Stimulated activated naive B cell treated with anti-CD40 and anti-IgM and Interleukin-4, amounts not matched to agents 10 μg/mL and 1 μg/mL and 100 μg/mL, for 72 hours (primary cell): ENCODE data around the gene KIF26A.
"Not testable (repeated sequence)": the region's sequence is repeated elsewhere in the genome, so short reads cannot be mapped to it uniquely, and the experiment has no call there.

Experiments used
- ATAC-seq, 2 donors: fragments of 150-1000 bp; cut with Tn5 transposase; replicated peaks; 2 replicates each; pipeline ENCODE4 v1.10.0; 2021; ENCODE audit warnings: moderate library complexity in 1 of 2
- DNase-seq: peaks from one replicate; pipeline ENCODE4 v3.0.0; 2021
- H3K27ac Mint-ChIP-seq: one replicate; pipeline ENCODE4 v1.8.0; 2022; ENCODE audit warnings: mild to moderate bottlenecking, mixed read lengths
- H3K27me3 Mint-ChIP-seq, 2 donors: one replicate each; pipeline ENCODE4 v1.8.0; 2022; ENCODE audit warnings: mixed read lengths in 2 of 2
- H3K36me3 Mint-ChIP-seq, 2 donors: one replicate each; pipeline ENCODE4 v1.8.0; 2022; ENCODE audit warnings: mixed read lengths in 2 of 2, mild to moderate bottlenecking in 1 of 2
- H3K4me1 Mint-ChIP-seq, 2 donors: one replicate each; pipeline ENCODE4 v1.8.0; 2022; ENCODE audit warnings: mixed read lengths in 2 of 2, mild to moderate bottlenecking in 1 of 2
- H3K4me3 Mint-ChIP-seq, 2 donors: one replicate each; pipeline ENCODE4 v1.8.0; 2022; ENCODE audit warnings: mild to moderate bottlenecking in 2 of 2, mixed read lengths in 2 of 2, moderate library complexity in 1 of 2
- H3K9me3 Mint-ChIP-seq, 2 donors: one replicate each; pipeline ENCODE4 v1.8.0; 2022; ENCODE audit warnings: mixed read lengths in 2 of 2, mild to moderate bottlenecking in 1 of 2

Gene KIF26A

DNA sequence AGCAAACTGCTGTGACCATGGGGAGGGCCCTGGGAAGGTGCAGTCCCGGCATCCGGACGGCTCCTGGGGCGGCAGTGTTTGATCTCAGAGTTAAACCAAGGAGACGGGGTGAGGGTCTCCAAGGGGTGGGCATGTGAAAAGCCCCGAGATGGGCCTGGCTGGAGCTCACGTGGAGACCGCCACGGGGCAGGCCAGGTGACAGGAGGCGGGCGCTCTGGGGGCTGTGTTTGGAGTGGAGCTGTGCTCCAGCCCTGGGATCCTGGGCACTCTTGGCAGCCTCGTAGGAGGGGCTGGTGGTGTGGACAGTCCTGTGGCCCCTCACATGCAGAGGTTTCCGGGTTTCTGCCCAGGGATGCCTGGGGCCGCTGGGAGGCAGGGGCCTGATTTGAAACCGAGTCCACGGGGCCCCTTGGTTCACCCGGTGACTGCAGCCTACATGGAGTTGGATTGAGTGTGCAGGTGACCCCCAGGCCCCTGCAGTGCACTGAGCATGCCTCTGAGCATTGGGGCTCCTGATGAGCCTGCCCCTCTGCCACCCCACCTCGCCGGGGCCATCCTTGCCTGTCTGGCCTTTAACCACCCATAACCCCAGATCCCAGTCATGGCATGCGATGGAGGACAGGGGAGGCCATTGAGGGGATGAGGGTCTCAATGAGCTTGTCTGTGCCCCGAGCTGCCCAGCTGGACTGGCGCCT lies 8.4 kb downstream of the KIF26A start:
- no peak overlapping the region for H3K4me3 Mint-ChIP-seq
- H3K9me3 Mint-ChIP-seq: no peaks in the 10 kb centered on the region

DNA sequence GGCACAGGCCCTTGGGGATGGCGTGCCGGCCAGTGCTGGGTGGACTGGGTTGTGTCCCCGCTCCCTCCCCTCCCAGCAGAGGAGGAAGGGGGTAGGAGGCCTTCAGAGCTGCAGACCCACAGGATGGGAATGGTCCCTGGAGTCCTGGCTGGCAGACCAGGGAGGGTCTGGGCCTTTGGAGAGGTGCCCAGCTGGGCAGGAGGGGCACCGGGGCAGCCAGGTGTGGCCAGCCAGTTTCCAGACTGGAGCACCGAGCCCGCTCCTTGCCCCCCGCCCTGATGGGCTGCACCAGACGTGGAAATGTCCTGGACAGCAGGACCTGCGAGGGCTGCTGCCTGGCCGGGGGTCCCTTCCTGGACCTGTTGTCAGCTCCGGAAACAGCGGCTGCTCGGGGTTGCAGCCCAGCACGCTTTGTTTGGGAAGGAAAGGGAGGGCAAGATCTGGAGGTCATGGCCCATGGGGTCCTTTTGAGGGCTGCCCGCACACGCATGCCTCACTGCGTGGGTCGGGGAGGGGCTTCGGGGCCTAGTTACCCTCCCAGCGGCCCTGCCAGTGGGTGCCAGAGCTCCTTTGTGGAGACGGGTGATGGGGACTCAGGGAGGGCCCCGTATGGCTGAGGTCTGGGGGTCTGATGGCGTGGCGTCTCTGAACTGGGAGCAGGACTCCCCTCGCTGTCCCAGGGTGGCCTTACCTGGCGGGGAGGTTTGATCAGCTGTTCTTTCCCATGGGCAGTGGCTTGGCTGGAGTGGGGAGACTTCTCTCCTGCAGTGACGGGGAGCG lies 9.1 kb downstream of the KIF26A start:
- peaks cover 14 to 20% of the 10 kb centered on the region in 2 donors for H3K27me3 Mint-ChIP-seq
- DNase-seq: no peak
- no peaks in the 10 kb centered on the region for H3K4me1 Mint-ChIP-seq
- no peaks in the 10 kb centered on the region for H3K9me3 Mint-ChIP-seq
- H3K4me3 Mint-ChIP-seq: no peak overlapping the region
- ATAC-seq: no peak
- H3K36me3 Mint-ChIP-seq: no peaks in the 10 kb centered on the region
- no peak overlapping the region for H3K27ac Mint-ChIP-seq

More for the DNA sequence above, 8.4 kb downstream of the KIF26A start:
- Mint-ChIP-seq H3K36me3 (no peaks in the 10 kb centered on the region), H3K27ac (no peak overlapping the region), H3K4me1 (no peaks in the 10 kb centered on the region), H3K27me3 (peaks cover 20 to 22% of the 10 kb centered on the region in 2 donors)
- no peak for DNase-seq
- no peak for ATAC-seq

DNA sequence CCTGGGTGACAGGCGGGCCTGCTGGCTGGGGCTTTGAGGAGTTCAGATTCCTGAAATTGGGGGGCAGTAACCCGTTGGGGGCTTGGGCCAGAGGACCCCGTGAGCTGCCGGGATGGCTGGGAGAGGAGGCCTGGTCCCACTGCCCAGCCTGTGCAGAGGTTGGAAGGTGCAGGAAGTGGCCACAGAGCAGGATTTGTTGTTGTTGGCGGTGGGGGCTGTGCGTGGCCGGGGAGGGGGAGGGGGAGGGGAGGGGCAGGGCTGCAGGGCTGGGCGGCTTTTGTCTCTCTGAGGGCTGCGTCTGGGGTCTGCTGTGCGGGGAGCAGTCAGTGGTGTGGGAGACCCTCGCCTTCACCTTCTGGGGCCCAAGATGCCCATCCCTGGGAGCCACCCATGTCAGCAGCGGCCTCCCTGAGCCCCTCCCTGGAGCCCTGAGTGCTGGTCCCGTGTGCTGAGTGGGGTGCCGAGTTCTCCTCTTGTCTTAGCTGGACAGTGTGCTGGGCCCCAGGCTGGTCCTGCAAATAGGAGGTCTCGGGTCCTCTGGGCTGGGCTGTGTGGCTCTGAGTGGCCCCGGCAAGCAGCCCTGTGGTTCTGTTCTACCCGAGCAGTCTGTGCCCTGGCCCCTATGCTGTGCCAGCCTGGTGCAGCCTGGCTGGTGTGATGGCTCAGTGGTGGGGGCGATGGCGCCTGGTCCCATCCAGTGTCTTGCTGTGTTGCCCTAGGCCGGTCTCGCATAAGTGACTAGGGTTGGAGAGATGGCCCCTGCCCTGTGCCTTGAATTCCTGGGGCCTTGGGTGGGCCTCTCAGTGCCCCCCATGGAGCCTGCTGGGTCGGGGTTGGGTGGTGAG lies 10.3 kb downstream of the KIF26A start:
- Mint-ChIP-seq H3K4me1 (no peaks in the 10 kb centered on the region), H3K9me3 (no peaks in the 10 kb centered on the region), H3K27me3 (peaks cover 10 to 18% of the 10 kb centered on the region in 2 donors), H3K27ac (no peak overlapping the region), H3K36me3 (no peaks in the 10 kb centered on the region), H3K4me3 (no peak overlapping the region)
- DNase-seq (no peak), ATAC-seq (no peak)

DNA sequence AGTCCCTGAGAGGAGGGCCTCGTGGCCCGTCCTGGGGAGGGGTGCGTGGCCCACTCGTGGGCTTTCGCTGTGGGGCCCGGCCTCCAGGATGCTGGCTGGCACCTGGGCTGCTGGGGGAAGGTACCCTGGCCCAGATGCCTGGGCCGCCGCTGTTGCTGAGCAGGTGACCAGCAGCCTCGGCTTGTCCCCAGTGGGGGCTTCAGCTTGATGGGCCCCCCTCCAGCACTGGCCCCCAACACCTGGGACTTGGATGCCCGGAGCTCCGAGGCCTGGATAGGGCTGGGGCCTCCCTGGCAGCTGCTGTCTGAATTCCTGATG lies 10.8 kb downstream of the KIF26A start:
- Mint-ChIP-seq H3K9me3 (no peaks in the 10 kb centered on the region), H3K36me3 (no peaks in the 10 kb centered on the region), H3K27me3 (peaks cover 10 to 18% of the 10 kb centered on the region in 2 donors), H3K4me3 (no peak overlapping the region), H3K4me1 (no peaks in the 10 kb centered on the region), H3K27ac (no peak overlapping the region)
- ATAC-seq (no peak), DNase-seq (no peak)

DNA sequence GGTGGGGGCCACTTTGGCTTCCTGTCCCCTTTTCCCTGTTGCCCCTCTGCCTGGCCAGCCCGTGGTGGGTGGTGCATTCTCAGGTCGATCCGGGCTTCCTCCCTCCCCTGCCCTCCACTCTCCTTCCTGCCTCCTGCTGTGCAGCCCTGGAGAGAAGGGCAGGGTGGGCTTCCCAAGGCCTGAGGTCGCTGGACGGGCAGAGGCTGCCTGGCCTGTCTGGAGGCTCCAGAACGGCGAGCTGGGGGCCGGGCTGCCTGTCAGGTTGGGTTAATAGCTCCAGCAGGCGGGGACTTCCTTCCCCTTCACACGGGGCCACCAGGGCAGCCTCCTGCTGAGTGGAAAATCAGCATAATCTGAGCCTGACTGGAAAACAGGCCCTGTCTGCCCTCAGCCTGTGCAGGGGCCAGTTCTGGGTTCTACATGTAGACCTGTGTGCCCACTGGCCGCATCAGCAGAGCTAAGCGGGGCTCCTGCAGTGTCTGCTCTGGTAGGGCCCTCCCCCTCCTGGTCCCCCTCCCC lies 11.3 kb downstream of the KIF26A start:
- Mint-ChIP-seq H3K27ac (no peak overlapping the region), H3K27me3 (peaks cover 10 to 18% of the 10 kb centered on the region in 2 donors), H3K4me1 (no peaks in the 10 kb centered on the region), H3K36me3 (no peaks in the 10 kb centered on the region), H3K9me3 (no peaks in the 10 kb centered on the region), H3K4me3 (no peak overlapping the region)
- DNase-seq (no peak), ATAC-seq (peak; percentile 68 to 85)

- H3K27me3 Mint-ChIP-seq: peaks cover 10 to 18% of the 10 kb centered on the region in 2 donors
- H3K27ac Mint-ChIP-seq: no peak overlapping the region
- H3K4me1 Mint-ChIP-seq: no peaks in the 10 kb centered on the region
- no peak overlapping the region for H3K4me3 Mint-ChIP-seq
- H3K9me3 Mint-ChIP-seq: no peaks in the 10 kb centered on the region
- no peaks in the 10 kb centered on the region for H3K36me3 Mint-ChIP-seq
- ATAC-seq: no peak
- DNase-seq: no peak
These were observed 12.0 kb downstream of the KIF26A start for GRCh38 chr14:104150136-104151025.

DNA sequence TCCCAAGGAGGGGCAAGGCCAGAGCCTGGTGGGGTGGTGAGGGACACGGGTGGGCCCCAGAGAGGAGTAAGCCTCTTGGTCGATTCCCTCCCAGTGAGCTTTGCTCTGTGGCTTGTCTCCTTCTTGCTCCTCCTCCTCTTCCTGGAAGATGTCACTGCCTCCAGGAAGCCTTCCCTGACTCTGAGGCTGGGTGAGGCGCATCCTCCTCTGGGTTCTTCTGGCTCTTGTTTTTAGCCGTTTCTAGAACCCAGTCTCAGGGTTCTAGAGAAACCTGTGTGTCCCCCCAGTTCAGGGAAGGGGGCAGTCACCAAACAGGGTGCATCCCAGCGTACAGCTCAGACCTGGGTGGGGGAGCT lies 12.6 kb downstream of the KIF26A start:
- H3K27ac Mint-ChIP-seq: no peak overlapping the region
- H3K36me3 Mint-ChIP-seq: no peaks in the 10 kb centered on the region
- H3K4me1 Mint-ChIP-seq: no peaks in the 10 kb centered on the region
- no peaks in the 10 kb centered on the region for H3K9me3 Mint-ChIP-seq
- ATAC-seq (no peak), DNase-seq (no peak)
- no peak overlapping the region for H3K4me3 Mint-ChIP-seq
- H3K27me3 Mint-ChIP-seq: peaks cover 10 to 12% of the 10 kb centered on the region in 2 donors

- Mint-ChIP-seq H3K9me3 (no peaks in the 10 kb centered on the region), H3K27ac (no peak overlapping the region), H3K27me3 (peaks cover 7 to 10% of the 10 kb centered on the region in 2 donors), H3K4me3 (no peak overlapping the region), H3K4me1 (no peaks in the 10 kb centered on the region), H3K36me3 (no peaks in the 10 kb centered on the region)
- ATAC-seq: no peak
- DNase-seq: no peak
These were observed 13.3 kb downstream of the KIF26A start for GRCh38 chr14:104151566-104152245.

DNA sequence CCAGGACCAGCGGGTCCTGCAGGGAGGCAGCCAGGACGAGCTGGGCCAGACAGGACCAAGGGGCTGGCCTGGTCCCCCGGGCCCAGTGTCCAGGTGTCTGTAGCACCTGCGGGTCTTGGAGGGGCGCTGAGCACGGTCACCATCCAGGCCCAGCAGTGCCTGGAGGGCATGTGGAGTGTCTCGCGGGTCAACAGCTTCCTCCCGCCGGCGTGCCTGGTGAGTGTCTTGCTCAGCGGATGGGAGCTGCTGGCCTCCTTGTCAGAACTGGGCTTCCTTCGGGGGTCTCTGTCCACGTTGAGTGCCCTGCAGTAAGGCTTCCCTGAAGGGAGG lies 13.8 kb downstream of the KIF26A start:
- Mint-ChIP-seq H3K27me3 (peaks cover 7 to 10% of the 10 kb centered on the region in 2 donors), H3K4me3 (no peak overlapping the region), H3K9me3 (no peaks in the 10 kb centered on the region), H3K27ac (no peak overlapping the region), H3K36me3 (no peaks in the 10 kb centered on the region), H3K4me1 (no peaks in the 10 kb centered on the region)
- ATAC-seq (no peak), DNase-seq (no peak)

GRCh38 chr14:104152686-104153393 lies 14.5 kb downstream of the KIF26A start:
- Mint-ChIP-seq H3K27me3 (peaks cover 5 to 7% of the 10 kb centered on the region in 2 donors), H3K36me3 (no peaks in the 10 kb centered on the region), H3K4me1 (no peaks in the 10 kb centered on the region), H3K27ac (no peak overlapping the region), H3K9me3 (no peaks in the 10 kb centered on the region), H3K4me3 (no peak overlapping the region)
- ATAC-seq (no peak), DNase-seq (no peak)

DNA sequence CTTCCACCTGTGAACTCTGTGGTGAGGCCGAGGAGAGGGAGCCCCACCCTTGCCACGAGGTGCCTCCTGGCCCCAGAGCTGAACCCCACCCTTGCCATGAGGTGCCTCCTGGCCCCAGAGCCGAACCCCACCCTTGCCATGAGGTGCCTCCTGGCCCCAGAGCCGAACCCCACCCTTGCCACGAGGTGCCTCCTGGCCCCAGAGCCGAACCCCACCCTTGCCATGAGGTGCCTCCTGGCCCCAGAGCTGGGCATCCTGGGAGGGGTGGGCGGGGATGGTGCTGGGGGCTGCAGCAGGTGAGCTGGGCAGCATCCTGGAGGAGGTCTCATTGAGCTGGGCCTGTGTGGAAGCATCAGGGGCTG lies 15.0 kb downstream of the KIF26A start:
- not testable (repeated sequence) for H3K4me3 Mint-ChIP-seq, H3K27me3 Mint-ChIP-seq, H3K4me1 Mint-ChIP-seq, DNase-seq, H3K36me3 Mint-ChIP-seq, ATAC-seq, H3K27ac Mint-ChIP-seq, H3K9me3 Mint-ChIP-seq

GRCh38 chr14:104154246-104154645 lies 15.9 kb downstream of the KIF26A start:
- ATAC-seq (no peak), DNase-seq (no peak)
- no peaks in the 10 kb centered on the region for H3K36me3 Mint-ChIP-seq
- H3K27me3 Mint-ChIP-seq: peaks cover 0 to 4% of the 10 kb centered on the region in 2 donors
- H3K4me3 Mint-ChIP-seq: no peak overlapping the region
- no peak overlapping the region for H3K27ac Mint-ChIP-seq
- no peaks in the 10 kb centered on the region for H3K4me1 Mint-ChIP-seq
- no peaks in the 10 kb centered on the region for H3K9me3 Mint-ChIP-seq

- Mint-ChIP-seq H3K9me3 (no peaks in the 10 kb centered on the region), H3K27me3 (peaks cover 0 to 2% of the 10 kb centered on the region in 2 donors), H3K4me1 (no peaks in the 10 kb centered on the region), H3K36me3 (no peaks in the 10 kb centered on the region), H3K4me3 (no peak overlapping the region), H3K27ac (no peak overlapping the region)
- ATAC-seq: no peak
- no peak for DNase-seq
These were observed 17.1 kb downstream of the KIF26A start for GRCh38 chr14:104155513-104155912.
